Fibroblast of skin of scalp (primary cell): Measurements from ENCODE around the gene PPP1R1B.

Source experiments
- DNase-seq: peaks from one replicate; pipeline ENCODE4 v3.0.0-alpha.2; 2013

The PPP1R1B gene

DNA sequence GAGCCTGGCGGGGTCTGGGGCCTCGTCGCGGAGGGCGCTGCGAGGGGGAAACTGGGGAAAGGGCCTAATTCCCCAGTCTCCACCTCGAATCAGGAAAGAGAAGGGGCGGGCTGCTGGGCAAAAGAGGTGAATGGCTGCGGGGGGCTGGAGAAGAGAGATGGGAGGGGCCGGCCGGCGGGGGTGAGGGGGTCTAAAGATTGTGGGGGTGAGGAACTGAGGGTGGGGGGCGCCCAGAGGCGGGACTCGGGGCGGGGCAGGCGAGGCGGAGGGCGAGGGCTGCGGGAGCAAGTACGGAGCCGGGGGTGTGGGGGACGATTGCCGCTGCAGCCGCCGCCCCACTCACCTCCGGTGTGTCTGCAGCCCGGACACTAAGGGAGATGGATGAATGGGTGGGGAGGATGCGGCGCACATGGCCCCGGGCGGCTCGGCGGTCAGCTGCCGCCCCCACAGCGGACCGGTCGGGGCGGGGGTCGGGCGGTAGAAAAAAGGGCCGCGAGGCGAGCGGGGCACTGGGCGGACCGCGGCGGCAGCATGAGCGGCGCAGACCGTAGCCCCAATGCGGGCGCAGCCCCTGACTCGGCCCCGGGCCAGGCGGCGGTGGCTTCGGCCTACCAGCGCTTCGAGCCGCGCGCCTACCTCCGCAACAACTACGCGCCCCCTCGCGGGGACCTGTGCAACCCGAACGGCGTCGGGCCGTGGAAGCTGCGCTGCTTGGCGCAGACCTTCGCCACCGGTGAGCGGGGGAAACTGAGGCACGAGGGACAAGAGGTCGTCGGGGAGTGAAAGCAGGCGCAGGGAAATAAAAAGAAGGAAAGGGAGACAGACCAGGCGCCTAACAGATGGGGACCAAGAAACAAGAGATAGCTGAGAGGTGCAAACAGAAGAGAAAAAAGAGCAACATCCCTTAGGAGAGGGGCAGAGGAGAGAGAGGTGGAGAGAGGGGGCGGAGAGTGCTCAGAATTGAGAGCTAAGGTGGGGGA lies 41.5 kb downstream of the PPP1R1B start, which contains the start of gene PNMT:
Gene PNMT (plus strand): TSS at position 509 of the 980 bp plus-strand sequence. CDS start 23 bp downstream, at position 532.
- peak; percentile 34 for DNase-seq

DNA sequence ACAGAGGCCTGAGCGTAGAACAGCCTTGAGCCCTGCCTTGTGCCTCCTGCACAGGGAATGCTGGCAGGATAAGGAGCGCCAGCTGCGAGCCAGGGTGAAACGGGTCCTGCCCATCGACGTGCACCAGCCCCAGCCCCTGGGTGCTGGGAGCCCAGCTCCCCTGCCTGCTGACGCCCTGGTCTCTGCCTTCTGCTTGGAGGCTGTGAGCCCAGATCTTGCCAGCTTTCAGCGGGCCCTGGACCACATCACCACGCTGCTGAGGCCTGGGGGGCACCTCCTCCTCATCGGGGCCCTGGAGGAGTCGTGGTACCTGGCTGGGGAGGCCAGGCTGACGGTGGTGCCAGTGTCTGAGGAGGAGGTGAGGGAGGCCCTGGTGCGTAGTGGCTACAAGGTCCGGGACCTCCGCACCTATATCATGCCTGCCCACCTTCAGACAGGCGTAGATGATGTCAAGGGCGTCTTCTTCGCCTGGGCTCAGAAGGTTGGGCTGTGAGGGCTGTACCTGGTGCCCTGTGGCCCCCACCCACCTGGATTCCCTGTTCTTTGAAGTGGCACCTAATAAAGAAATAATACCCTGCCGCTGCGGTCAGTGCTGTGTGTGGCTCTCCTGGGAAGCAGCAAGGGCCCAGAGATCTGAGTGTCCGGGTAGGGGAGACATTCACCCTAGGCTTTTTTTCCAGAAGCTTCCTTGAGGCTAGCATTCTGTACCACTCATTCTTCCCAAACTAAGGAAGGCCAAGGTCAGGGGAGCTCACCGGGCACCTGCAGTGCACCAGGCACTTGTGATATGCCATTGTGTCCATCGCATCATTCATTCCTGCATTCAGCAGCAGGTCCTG lies 43.4 kb downstream of the PPP1R1B start:
- DNase-seq = no peak

GRCh38 chr17:39670746-39671145 lies 44.0 kb downstream of the PPP1R1B start:
- no peak for DNase-seq

- peak; percentile 37 for DNase-seq
Observed at GRCh38 chr17:39671651-39672521, 45.1 kb downstream of the PPP1R1B start.

DNA sequence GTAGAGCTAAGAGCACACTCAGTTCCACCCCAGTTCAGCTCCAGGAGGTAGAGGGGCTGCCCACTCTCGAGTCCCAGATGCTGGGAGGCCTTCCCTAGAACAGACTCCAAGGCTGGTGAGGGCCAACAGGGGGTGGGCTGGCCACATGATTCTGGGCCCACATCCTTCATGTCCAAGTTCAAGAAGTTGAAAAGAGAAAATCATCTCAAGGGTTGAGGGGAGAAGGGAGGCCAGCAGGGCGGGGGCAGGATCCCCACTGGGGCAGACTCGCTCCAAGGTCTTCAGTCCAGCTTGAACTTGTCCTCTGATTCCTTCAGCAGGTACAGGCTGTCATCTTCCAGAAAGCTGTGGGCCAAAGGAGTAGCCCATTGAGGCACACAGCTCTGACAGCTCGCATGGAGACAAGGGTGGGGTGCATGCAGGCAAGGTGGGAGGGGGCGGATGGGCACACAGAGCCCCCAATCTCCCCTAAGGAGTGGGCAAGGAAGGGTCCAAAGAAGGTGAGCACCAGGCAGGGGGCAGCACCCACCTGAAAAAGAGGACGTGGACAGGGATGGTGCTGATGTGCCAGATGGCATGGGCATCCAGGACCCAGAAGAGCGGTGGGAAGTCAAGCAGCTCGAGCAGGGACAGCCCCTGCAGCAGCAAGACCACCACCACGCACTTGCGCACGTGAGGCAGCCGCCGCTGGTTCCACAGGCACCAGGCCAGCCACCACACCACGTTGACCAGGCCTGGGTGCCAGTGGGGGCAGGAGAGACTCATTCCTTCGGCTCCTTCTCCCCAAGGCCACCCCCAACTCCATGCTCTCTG lies 46.0 kb downstream of the PPP1R1B start:
- DNase-seq = no peak

DNA sequence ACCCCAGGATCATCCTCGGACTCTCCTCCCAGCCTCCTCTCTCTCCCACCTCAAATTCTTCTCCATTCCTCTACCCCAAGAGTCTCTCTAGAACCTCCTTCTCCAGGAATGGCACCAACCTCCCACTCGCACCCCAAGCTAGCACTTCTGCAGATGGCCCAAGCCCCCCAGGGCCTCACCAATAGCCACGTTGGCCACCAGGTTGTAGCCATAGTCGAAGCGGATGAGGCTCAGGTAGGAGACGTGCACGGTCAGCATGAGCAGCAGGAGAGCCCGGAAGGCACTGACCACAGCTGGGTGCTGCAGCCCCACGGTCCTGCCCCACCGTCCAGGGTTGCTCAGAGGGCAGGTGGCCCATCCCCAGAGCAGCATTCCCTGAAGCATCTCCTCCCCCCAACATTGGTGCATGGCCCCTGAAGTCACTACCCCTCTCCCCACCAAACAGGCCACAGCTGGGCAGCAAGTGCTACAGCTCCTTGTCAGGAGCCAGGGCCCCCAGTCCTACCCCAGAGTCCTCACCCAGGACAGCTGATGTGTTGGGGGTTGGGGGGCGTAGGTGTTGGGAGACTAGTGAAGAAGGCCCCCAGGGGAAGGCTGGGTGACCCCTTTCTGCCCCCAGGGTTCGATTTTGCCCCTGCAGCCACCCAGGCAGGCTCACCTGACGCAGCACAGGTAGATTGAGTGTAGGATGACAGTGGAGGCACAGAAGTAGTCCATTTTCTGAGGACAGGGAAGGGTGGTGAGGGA lies 46.8 kb downstream of the PPP1R1B start:
- DNase-seq = no peak

- no peak for DNase-seq
Observed at GRCh38 chr17:39674179-39674578, 47.4 kb downstream of the PPP1R1B start.

DNA sequence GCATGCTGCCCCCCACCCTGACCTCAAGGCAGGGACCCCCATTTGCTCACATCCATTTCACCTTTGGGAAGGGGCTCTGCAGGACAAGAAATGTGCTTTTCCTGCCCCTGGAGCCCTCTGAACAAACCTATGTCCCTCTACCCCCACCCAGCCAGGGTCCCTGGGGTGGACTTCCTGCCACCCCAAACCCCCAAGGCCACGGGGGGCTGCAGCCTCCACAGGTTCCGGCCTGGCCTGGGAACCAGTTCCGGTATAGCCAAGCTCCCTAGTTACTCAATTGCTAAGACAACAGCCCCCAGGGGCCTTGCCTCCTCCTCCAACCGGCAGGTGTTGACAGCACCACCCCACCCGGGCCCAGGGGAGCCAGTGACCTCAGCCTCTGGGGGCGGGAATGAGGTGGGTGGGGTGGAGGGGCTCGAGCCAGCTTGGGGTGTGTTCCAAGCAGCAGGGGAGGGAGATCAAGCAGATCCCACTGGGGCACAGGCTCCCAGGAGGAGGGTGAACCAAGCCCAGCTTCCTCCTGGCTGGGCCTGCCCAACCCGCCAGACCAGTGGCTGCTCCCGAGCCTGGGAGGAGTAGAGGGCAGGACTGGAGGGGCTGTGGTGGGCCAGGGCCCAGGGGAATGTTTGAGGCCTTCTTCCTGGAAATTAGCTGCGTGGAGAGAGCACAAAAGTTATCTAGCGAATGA lies 48.1 kb downstream of the PPP1R1B start:
- DNase-seq = peak; percentile 16

DNA sequence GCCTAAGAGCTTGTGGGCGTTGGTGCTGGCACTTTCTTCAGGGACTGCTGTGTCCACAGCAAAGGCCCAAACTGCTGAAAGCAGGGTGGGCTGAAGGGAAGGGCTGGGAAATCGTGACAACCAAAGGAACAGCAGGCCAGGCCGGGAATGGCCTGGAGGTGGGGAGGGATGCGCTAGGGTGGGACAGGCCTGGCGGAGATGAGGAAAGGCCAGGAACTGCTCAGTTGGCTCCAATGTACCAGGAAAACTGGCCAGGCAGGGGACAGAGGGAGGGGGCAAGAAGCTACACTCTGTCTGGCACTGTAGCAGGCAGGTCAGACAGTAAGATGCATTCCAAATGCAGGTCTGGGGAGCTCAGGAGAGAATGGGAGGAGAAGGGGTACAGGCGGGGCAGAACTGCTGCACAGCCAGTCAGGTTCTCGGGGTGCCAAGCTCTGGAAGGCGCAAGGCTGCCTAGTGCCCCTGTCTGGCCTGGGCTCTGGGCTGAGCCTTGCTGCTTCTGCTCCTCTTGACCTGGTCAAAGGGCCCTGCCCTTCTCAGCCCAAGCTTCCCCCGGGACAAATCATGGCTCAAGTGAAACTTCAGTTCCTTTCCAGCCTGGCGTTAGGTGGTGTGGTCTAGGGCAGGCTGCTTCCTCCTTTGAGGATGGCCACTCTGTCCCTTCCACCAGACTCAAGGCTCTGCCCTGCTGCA lies 48.8 kb downstream of the PPP1R1B start:
- DNase-seq = no peak

DNA sequence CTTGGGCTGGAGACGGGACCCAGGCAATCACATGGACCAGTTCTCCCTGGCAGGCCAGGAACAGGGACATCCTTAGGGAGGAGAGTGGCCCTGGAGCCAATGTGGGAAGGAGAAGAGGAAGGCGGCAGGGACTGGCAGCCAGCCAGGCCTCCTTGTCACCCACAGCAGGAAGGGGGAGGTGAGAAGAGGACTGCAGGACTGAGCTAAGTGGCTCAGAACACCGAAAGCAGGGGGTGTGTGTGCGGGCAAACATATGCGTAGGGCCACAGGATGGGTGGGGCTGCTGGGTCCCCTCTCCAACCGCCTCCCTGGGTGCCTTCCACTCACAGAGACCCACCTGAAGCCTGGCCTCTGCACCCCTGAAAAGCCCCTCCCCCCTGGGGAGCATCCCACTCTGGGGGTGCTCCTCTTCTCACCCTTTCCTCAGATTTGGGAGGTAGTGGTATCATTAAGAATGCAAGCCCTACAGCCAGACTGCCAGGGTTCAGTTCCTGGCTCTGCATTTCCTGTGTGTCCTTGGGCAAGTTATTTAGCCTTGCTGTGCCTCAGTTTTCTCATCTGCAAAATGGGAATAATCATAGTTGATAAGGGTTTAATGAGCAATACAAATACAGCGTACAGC lies 49.6 kb downstream of the PPP1R1B start:
- DNase-seq = peak; percentile 42

- DNase-seq = no peak
Observed at GRCh38 chr17:39677072-39677471, 50.3 kb downstream of the PPP1R1B start.

DNA sequence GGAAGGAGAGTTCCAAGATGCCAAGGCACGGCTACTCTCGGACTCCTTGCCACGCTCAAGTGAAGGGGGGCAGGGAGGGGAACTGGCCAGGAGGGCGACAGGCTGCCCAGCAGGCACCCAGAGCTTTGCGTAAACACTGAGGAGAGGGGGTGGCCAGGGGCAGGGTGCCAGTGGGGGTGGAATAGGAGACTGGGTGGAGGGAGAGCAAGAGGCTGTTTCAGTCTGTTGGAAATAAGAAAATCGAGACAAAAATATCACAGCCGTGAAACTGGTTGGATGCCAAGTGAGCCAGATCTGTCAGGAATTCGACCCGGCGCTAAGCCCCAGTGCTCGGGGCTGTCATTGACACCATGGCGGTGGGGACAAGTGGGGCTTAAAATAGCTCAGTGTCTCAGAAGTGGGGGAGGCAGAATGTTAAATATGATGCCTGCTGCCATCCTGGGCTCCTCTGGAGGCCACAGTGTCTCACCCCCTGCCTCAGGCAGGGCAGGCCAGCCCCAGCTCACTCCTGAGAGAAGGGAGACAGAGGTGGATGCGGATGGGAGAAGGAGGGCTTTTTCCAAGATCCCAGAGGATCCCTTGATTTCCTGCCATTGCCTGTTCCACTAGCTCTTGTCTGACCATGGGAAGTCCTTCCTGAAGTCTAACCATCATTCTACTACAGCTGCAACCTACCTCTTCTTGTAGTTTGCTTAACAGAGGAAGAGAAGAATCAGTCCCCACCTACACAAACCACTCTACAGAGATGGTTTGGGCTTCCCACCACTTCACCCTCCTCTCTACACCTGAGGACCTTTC lies 51.0 kb downstream of the PPP1R1B start:
- peak; percentile 60 for DNase-seq

DNA sequence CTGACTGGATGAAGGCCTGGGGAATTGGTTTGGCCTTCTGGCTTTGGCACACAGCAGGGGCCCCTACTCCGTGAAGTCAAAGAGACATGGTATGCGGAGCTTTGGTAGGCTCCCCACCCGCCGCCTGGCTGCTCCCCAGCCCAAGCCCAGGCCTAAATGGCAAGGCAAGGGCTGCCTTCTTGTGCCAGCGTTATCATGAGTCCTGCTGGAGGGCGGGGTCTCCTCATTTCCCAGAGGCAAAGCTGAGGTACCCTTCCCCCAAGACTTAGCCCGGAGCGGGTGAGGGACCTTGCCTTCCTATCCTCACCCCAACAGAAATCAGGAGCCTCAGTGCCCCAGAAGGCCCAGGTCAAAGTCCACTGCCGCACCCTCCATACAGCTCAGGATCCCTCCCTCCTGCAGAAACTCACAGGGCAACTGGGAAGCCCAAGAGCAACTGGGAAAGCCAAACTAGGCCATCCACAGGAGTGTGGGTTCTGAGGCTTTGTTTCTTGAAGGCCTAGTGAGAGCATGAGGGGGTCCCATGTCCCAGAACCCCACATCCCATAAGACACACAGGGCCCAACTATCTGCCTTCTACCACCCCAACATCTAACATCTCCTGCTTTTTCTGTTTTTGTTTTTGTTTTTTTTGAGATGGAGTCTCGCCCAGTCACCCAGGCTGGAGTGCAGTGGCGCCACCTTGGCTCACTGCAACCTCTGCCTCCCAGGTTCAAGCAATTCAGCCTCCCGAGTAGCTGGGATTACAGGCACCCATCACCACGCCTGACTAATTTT lies 51.8 kb downstream of the PPP1R1B start:
- no peak for DNase-seq

GRCh38 chr17:39679521-39680192 lies 52.9 kb downstream of the PPP1R1B start:
- no peak for DNase-seq

- DNase-seq = no peak
Observed at GRCh38 chr17:39683295-39683939, 56.7 kb downstream of the PPP1R1B start.
